Activated CD8-positive, alpha-beta memory T cell treated with anti-CD3 and anti-CD28 coated beads, Interleukin-2, amount 10 ng/mL, durations not matched to agents 7 days and 5 days (primary cell): Measurements from ENCODE around the gene HAUS3. TPM values are rescaled to one million over a fixed set of nuclear protein-coding genes. Genes with fewer than 3 reads are reported as not detected.

Source experiments
- ATAC-seq: fragments of 150-1000 bp; cut with Tn5 transposase; one replicate; pipeline ENCODE4 v1.10.0; 2021; ENCODE audit warnings: moderate library complexity
- CTCF ChIA-PET: fragments of 350-600 bp; sonication (Branson Sonifier 250); formaldehyde crosslinking; loops from one replicate; lab custom pipeline; 2021; ENCODE audit warnings: antibody characterized with exemption; lab: Charles Lee
- DNase-seq: peaks from one replicate; pipeline ENCODE4 v3.0.0-alpha.2; 2020
- H3K27ac Mint-ChIP-seq: one replicate; pipeline ENCODE4 v1.8.0; 2021; ENCODE audit warnings: mild to moderate bottlenecking, mixed read lengths
- H3K27me3 Mint-ChIP-seq: one replicate; pipeline ENCODE4 v1.8.0; 2021; ENCODE audit warnings: mixed read lengths
- H3K36me3 Mint-ChIP-seq: one replicate; pipeline ENCODE4 v1.8.0; 2021; ENCODE audit warnings: mild to moderate bottlenecking, mixed read lengths
- H3K4me1 Mint-ChIP-seq: one replicate; pipeline ENCODE4 v1.8.0; 2021; ENCODE audit warnings: mixed read lengths
- H3K4me3 Mint-ChIP-seq: one replicate; pipeline ENCODE4 v1.8.0; 2021; ENCODE audit warnings: mild to moderate bottlenecking, moderate library complexity, mixed read lengths
- H3K9me3 Mint-ChIP-seq: one replicate; pipeline ENCODE4 v1.8.0; 2022; ENCODE audit warnings: low read depth, mixed read lengths
- total RNA-seq, 2 experiments: library from RNA; stranded (reverse); gene quantifications; one replicate each; pipeline ENCODE4 v1.2.3, GENCODE V29; 2021

Gene HAUS3
- total RNA-seq, 2 experiments from 2014 or later = 29.8 to 34.5 TPM

- Mint-ChIP-seq H3K4me1 (peaks cover 9% of the 10 kb centered on the region), H3K27me3 (no peaks in the 10 kb centered on the region), H3K27ac (no peak overlapping the region), H3K36me3 (no peaks in the 10 kb centered on the region), H3K4me3 (no peak overlapping the region), H3K9me3 (no peaks in the 10 kb centered on the region)
- CTCF ChIA-PET = interaction anchor here (0.6 kb wide), 1 partner anchor 162 kb away, joined by 3 read pairs; no protein-coding TSS in a partner anchor
- ATAC-seq = no peak
- no peak for DNase-seq
Measured at GRCh38 chr4:2248044-2248780, 6.3 kb upstream of the HAUS3 start.

- Mint-ChIP-seq H3K27me3 (no peaks in the 10 kb centered on the region), H3K4me3 (no peak overlapping the region), H3K27ac (no peak overlapping the region), H3K4me1 (peaks cover 12% of the 10 kb centered on the region), H3K36me3 (no peaks in the 10 kb centered on the region), H3K9me3 (no peaks in the 10 kb centered on the region)
- ATAC-seq (no peak), DNase-seq (no peak)
- CTCF ChIA-PET = no interaction called here
Measured at GRCh38 chr4:2247128-2248043, 5.5 kb upstream of the HAUS3 start.

GRCh38 chr4:2246384-2247127, 4.6 kb upstream of the HAUS3 start:
- Mint-ChIP-seq H3K27ac (no peak overlapping the region), H3K27me3 (no peaks in the 10 kb centered on the region), H3K4me1 (peaks cover 13% of the 10 kb centered on the region), H3K9me3 (no peaks in the 10 kb centered on the region), H3K4me3 (no peak overlapping the region), H3K36me3 (no peaks in the 10 kb centered on the region)
- no peak for DNase-seq
- CTCF ChIA-PET = interaction anchor here (1.1 kb wide), 1 partner anchor 222 kb away, joined by 3 read pairs; the partner anchor contains the start of gene RNF4
- no peak for ATAC-seq

GRCh38 chr4:2245787-2246275, 3.9 kb upstream of the HAUS3 start:
- H3K36me3 Mint-ChIP-seq = peaks cover 2% of the 10 kb centered on the region
- H3K27me3 Mint-ChIP-seq = no peaks in the 10 kb centered on the region
- H3K27ac Mint-ChIP-seq = no peak overlapping the region
- H3K9me3 Mint-ChIP-seq = no peaks in the 10 kb centered on the region
- CTCF ChIA-PET = interaction anchor here (1.1 to 1.7 kb wide), 2 partner anchors 26 to 223 kb away, joined by 3 to 5 read pairs; partner anchors contain the start of gene RNF4
- H3K4me1 Mint-ChIP-seq = peaks cover 13% of the 10 kb centered on the region
- no peak overlapping the region for H3K4me3 Mint-ChIP-seq
- ATAC-seq = no peak
- DNase-seq = no peak

GRCh38 chr4:2245057-2245786, 3.3 kb upstream of the HAUS3 start:
- CTCF ChIA-PET = interaction anchor here (1.1 to 1.7 kb wide), 2 partner anchors 17 to 25 kb away, joined by 3 to 5 read pairs; partner anchors contain the start of gene MXD4
- ATAC-seq = no peak
- no peak for DNase-seq
- Mint-ChIP-seq H3K27ac (no peak overlapping the region), H3K9me3 (no peaks in the 10 kb centered on the region), H3K4me3 (no peak overlapping the region), H3K36me3 (peaks cover 7% of the 10 kb centered on the region), H3K27me3 (no peaks in the 10 kb centered on the region), H3K4me1 (peaks cover 19% of the 10 kb centered on the region)

- H3K36me3 Mint-ChIP-seq = peaks cover 16% of the 10 kb centered on the region
- no peak overlapping the region for H3K4me3 Mint-ChIP-seq
- H3K27ac Mint-ChIP-seq = no peak overlapping the region
- H3K27me3 Mint-ChIP-seq = no peaks in the 10 kb centered on the region
- ATAC-seq (no peak), DNase-seq (peak; percentile 47)
- peaks cover 30% of the 10 kb centered on the region for H3K4me1 Mint-ChIP-seq
- no peaks in the 10 kb centered on the region for H3K9me3 Mint-ChIP-seq
- CTCF ChIA-PET = interaction anchor here (1.1 kb wide), 1 partner anchor 18 kb away, joined by 3 read pairs; the partner anchor contains the start of gene MXD4
Measured at GRCh38 chr4:2243681-2244380, 1.9 kb upstream of the HAUS3 start.

GRCh38 chr4:2241003-2241402, 918 bp downstream of the HAUS3 start:
- peaks cover 50% of the 10 kb centered on the region for H3K4me1 Mint-ChIP-seq

GRCh38 chr4:2236944-2237666, 4.8 kb downstream of the HAUS3 start:
- ATAC-seq = no peak
- peak overlapping the region; percentile 22 for H3K4me3 Mint-ChIP-seq
- CTCF ChIA-PET = interaction anchor here (1.3 to 3.0 kb wide), 3 partner anchors 13 to 182 kb away, joined by 3 to 24 read pairs (median 3); partner anchors contain the start of genes CFAP99 and ZFYVE28
- H3K27me3 Mint-ChIP-seq = no peaks in the 10 kb centered on the region
- peak overlapping the region; percentile 67 for H3K27ac Mint-ChIP-seq
- peaks cover 54% of the 10 kb centered on the region for H3K4me1 Mint-ChIP-seq
- peaks cover 50% of the 10 kb centered on the region for H3K36me3 Mint-ChIP-seq
- no peak for DNase-seq
- H3K9me3 Mint-ChIP-seq = no peaks in the 10 kb centered on the region

More at GRCh38 chr4:2241003-2241402, 918 bp downstream of the HAUS3 start:
- DNase-seq = no peak
- H3K27me3 Mint-ChIP-seq = no peaks in the 10 kb centered on the region
- peak overlapping the region; percentile 84 for H3K4me3 Mint-ChIP-seq
- ATAC-seq = no peak
- CTCF ChIA-PET = interaction anchor here (1.0 to 2.8 kb wide), 10 partner anchors 21 to 227 kb away, joined by 3 to 18 read pairs (median 4); partner anchors contain the start of genes CFAP99, MXD4 and RNF4
- peaks cover 34% of the 10 kb centered on the region for H3K36me3 Mint-ChIP-seq
- H3K27ac Mint-ChIP-seq = peak overlapping the region; percentile 91
- no peaks in the 10 kb centered on the region for H3K9me3 Mint-ChIP-seq

- CTCF ChIA-PET = interaction anchor here (0.5 to 1.4 kb wide), 3 partner anchors 11 to 209 kb away, joined by 3 to 5 read pairs (median 3); no protein-coding TSS in a partner anchor
Measured at GRCh38 chr4:2231082-2231481, 10.8 kb downstream of the HAUS3 start.

GRCh38 chr4:2226261-2226660, 15.7 kb downstream of the HAUS3 start:
- CTCF ChIA-PET = interaction anchor here (1.4 kb wide), 1 partner anchor 238 kb away, joined by 4 read pairs; no protein-coding TSS in a partner anchor
- Mint-ChIP-seq H3K4me3 (no peak overlapping the region), H3K9me3 (no peaks in the 10 kb centered on the region), H3K36me3 (peaks cover 22% of the 10 kb centered on the region), H3K27ac (no peak overlapping the region), H3K27me3 (no peaks in the 10 kb centered on the region), H3K4me1 (peaks cover 10% of the 10 kb centered on the region)
- ATAC-seq (no peak), DNase-seq (no peak)

More at GRCh38 chr4:2231082-2231481, 10.8 kb downstream of the HAUS3 start:
- no peak for DNase-seq
- Mint-ChIP-seq H3K4me3 (no peak overlapping the region), H3K4me1 (peaks cover 28% of the 10 kb centered on the region), H3K36me3 (peaks cover 34% of the 10 kb centered on the region), H3K27ac (no peak overlapping the region), H3K9me3 (no peaks in the 10 kb centered on the region), H3K27me3 (no peaks in the 10 kb centered on the region)
- no peak for ATAC-seq

GRCh38 chr4:2222838-2223237, 19.1 kb downstream of the HAUS3 start:
- no peaks in the 10 kb centered on the region for H3K9me3 Mint-ChIP-seq
- DNase-seq = no peak
- H3K4me1 Mint-ChIP-seq = peaks cover 13% of the 10 kb centered on the region
- H3K27ac Mint-ChIP-seq = no peak overlapping the region
- peaks cover 10% of the 10 kb centered on the region for H3K36me3 Mint-ChIP-seq
- CTCF ChIA-PET = interaction anchor here (1.2 to 1.3 kb wide), 2 partner anchors 190 to 239 kb away, joined by 3 to 5 read pairs; no protein-coding TSS in a partner anchor
- no peaks in the 10 kb centered on the region for H3K27me3 Mint-ChIP-seq
- ATAC-seq = no peak
- H3K4me3 Mint-ChIP-seq = no peak overlapping the region
